ENCODE data around the gene IGLL1.

Gene IGLL1

DNA sequence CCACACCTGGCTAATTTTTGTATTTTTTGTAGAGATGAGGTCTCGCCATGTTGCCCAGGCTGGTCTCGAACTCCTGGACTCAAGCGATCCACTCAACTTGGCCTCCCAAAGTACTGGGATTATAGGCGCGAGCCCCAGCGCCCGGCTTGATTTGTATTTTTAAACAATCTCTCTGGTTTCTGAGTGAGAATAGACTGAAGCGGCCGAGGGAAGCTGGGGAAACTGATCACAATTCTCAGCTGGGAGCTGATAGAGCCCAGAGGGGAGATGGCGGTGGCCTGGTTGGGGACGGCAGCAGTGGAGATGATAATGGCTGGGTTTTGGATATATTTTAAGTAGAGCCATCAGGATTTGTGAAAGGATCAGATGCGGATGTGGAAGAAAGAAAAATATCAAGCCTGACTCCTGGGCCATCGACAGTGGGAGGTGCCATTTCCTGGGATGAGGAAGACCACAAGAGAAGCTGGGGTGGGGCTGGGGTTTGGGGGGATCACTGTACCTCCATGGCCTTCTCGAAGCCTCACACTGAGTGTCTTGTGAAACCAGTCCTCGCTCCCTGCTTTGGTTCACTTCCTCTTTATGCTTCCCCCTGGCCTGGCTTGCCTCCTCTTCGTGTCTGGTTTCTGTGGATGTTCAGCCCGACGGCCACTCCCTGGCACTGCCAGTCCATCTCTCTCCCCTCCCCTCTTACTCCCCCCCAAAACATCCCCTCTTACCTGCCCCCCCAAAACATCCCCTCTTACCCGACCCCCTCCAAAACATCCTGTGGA lies 51.9 kb downstream of the IGLL1 start:
- no peak for DNase-seq (ENCODE audit: low read depth)

GRCh38 chr22:23526596-23527316 lies 53.3 kb downstream of the IGLL1 start:
- no peak for DNase-seq (ENCODE audit: low read depth)

DNA sequence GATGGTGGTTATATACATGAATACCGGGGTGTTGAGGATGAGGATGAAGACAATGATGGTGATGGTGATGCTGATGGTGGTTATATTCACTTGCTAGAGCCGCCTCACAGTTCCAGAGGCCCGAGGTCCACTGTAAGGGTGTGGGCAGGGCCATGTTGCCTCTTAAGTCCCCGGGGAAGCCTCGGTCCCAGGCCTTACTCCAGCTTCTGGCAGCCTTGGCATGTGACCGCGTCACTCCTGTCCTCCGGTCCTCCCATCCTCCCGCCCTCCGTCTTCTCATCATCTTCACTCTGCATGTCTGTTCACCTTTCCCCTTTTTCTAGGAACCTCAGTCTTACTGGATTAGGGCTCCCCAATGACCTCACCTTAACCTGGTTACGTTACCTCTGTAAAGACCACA lies 54.6 kb downstream of the IGLL1 start:
- DNase-seq (ENCODE audit: low read depth): no peak

- DNase-seq (ENCODE audit: low read depth): no peak
Measured at GRCh38 chr22:23524226-23524625, 55.9 kb downstream of the IGLL1 start.

- no peak for DNase-seq (ENCODE audit: low read depth)
Measured at GRCh38 chr22:23523713-23524112, 56.4 kb downstream of the IGLL1 start.

All from stimulated activated CD8-positive, alpha-beta memory T cell treated with anti-CD3 and anti-CD28 coated beads, Interleukin-12 subunit alpha, Interleukin-12 subunit beta, amount 100 ng/mL, for 1 hour (primary cell).